ENCODE data around the gene MAPK9.

Gene MAPK9

GRCh38 chr5:180238631-180239030 is 53.3 kb downstream of the MAPK9 start:
- no peak for DNase-seq (ENCODE audit: extremely low read depth, insufficient read length)
- Histone ChIP-seq H3K27me3 (replicated peaks; ENCODE audit: control insufficient read depth, insufficient read depth, low read length) (no peaks in the 10 kb centered on the region), H3K4me3 (replicated peaks; ENCODE audit: low read depth, low read length) (no peak overlapping the region), H3K36me3 (ENCODE audit: control insufficient read depth, insufficient read depth, low read length) (peaks cover 3% of the 10 kb centered on the region)
- no peak for TF ChIP-seq CTCF (IDR thresholded peaks at IDR 0.05; ENCODE audit: insufficient read depth, low read length, poor library complexity, severe bottlenecking)

- no peaks in the 10 kb centered on the region for H3K27me3 ChIP-seq (replicated peaks; ENCODE audit: control insufficient read depth, insufficient read depth, low read length)
- TF ChIP-seq CTCF (IDR thresholded peaks at IDR 0.05; ENCODE audit: insufficient read depth, low read length, poor library complexity, severe bottlenecking): no peak
- DNase-seq (ENCODE audit: extremely low read depth, insufficient read length): no peak
- peaks cover 4% of the 10 kb centered on the region for H3K36me3 ChIP-seq (ENCODE audit: control insufficient read depth, insufficient read depth, low read length)
- no peak overlapping the region for H3K4me3 ChIP-seq (replicated peaks; ENCODE audit: low read depth, low read length)
These were observed 56.0 kb downstream of the MAPK9 start for GRCh38 chr5:180235846-180236245.

- peaks cover 4% of the 10 kb centered on the region for H3K36me3 ChIP-seq (ENCODE audit: control insufficient read depth, insufficient read depth, low read length)
- DNase-seq (ENCODE audit: extremely low read depth, insufficient read length): no peak
- H3K27me3 ChIP-seq (replicated peaks; ENCODE audit: control insufficient read depth, insufficient read depth, low read length): no peaks in the 10 kb centered on the region
- no peak overlapping the region for H3K4me3 ChIP-seq (replicated peaks; ENCODE audit: low read depth, low read length)
- TF ChIP-seq CTCF (IDR thresholded peaks at IDR 0.05; ENCODE audit: insufficient read depth, low read length, poor library complexity, severe bottlenecking): no peak
These were observed 56.8 kb downstream of the MAPK9 start for GRCh38 chr5:180235077-180235476.

GRCh38 chr5:180234271-180234670 is 57.6 kb downstream of the MAPK9 start:
- Histone ChIP-seq H3K36me3 (ENCODE audit: control insufficient read depth, insufficient read depth, low read length) (peaks cover 4% of the 10 kb centered on the region), H3K4me3 (replicated peaks; ENCODE audit: low read depth, low read length) (no peak overlapping the region), H3K27me3 (replicated peaks; ENCODE audit: control insufficient read depth, insufficient read depth, low read length) (no peaks in the 10 kb centered on the region)
- TF ChIP-seq CTCF (IDR thresholded peaks at IDR 0.05; ENCODE audit: insufficient read depth, low read length, poor library complexity, severe bottlenecking): no peak
- DNase-seq (ENCODE audit: extremely low read depth, insufficient read length): no peak

GRCh38 chr5:180233729-180234128 is 58.2 kb downstream of the MAPK9 start:
- Histone ChIP-seq H3K27me3 (replicated peaks; ENCODE audit: control insufficient read depth, insufficient read depth, low read length) (no peaks in the 10 kb centered on the region), H3K36me3 (ENCODE audit: control insufficient read depth, insufficient read depth, low read length) (peaks cover 2% of the 10 kb centered on the region), H3K4me3 (replicated peaks; ENCODE audit: low read depth, low read length) (no peak overlapping the region)
- TF ChIP-seq CTCF (IDR thresholded peaks at IDR 0.05; ENCODE audit: insufficient read depth, low read length, poor library complexity, severe bottlenecking): no peak
- no peak for DNase-seq (ENCODE audit: extremely low read depth, insufficient read length)

GRCh38 chr5:180230017-180230416 is 61.9 kb downstream of the MAPK9 start:
- Histone ChIP-seq H3K4me3 (replicated peaks; ENCODE audit: low read depth, low read length) (no peak overlapping the region), H3K36me3 (ENCODE audit: control insufficient read depth, insufficient read depth, low read length) (peaks cover 2% of the 10 kb centered on the region), H3K27me3 (replicated peaks; ENCODE audit: control insufficient read depth, insufficient read depth, low read length) (no peaks in the 10 kb centered on the region)
- no peak for TF ChIP-seq CTCF (IDR thresholded peaks at IDR 0.05; ENCODE audit: insufficient read depth, low read length, poor library complexity, severe bottlenecking)
- DNase-seq (ENCODE audit: extremely low read depth, insufficient read length): no peak

All from GM06990 (cell line).